Neural cell (in vitro differentiated cells): ENCODE results near the gene NPIPB4. TPM values are rescaled to one million over a fixed set of nuclear protein-coding genes. Genes with fewer than 3 reads are reported as not detected.
"Not testable (repeated sequence)": the region's sequence is repeated elsewhere in the genome, so short reads cannot be mapped to it uniquely, and the experiment has no call there.

ENCODE experiments used
- H2AFZ ChIP-seq: fragments of 200-600, 300-800 bp; sonication (generic), shearing (Covaris generic); 2 replicates; pipeline ENCODE4 v1.6.0; 2014; ENCODE audit warnings: low read depth, mild to moderate bottlenecking, antibody characterized with exemption, low read length, moderate library complexity
- H3F3A ChIP-seq: fragments of 200-600 bp; shearing (Covaris generic); 2 replicates; pipeline ENCODE4 v1.6.1; 2016; ENCODE audit warnings: mild to moderate bottlenecking, moderate library complexity, mixed read lengths, antibody characterized with exemption, low read length; ENCODE audit not compliant: insufficient read depth, poor library complexity, severe bottlenecking
- H3K27ac ChIP-seq: fragments of 200-600, 300-800 bp; sonication (generic), shearing (Covaris generic); 2 replicates; pipeline ENCODE4 v1.5.1; 2014; ENCODE audit warnings: mild to moderate bottlenecking, low read length, moderate library complexity
- H3K27me3 ChIP-seq: fragments of 300-800, 200-600 bp; sonication (generic), shearing (Covaris generic); 2 replicates; pipeline ENCODE4 v1.6.0; 2014; ENCODE audit warnings: mild to moderate bottlenecking, low read depth, low read length, moderate library complexity; ENCODE audit not compliant: insufficient read depth
- H3K36me3 ChIP-seq: fragments of 300-800, 200-600 bp; sonication (generic), shearing (Covaris generic); 2 replicates; pipeline ENCODE4 v1.5.1; 2014; ENCODE audit warnings: mild to moderate bottlenecking, antibody characterized with exemption, low read length, moderate library complexity; ENCODE audit not compliant: insufficient read depth
- H3K4me2 ChIP-seq: fragments of 300-800, 200-600 bp; sonication (generic), shearing (Covaris generic); 2 replicates; pipeline ENCODE4 v1.6.0; 2014; ENCODE audit warnings: mild to moderate bottlenecking, low read length
- H3K4me3 ChIP-seq: fragments of 300-800, 200-600 bp; sonication (generic), shearing (Covaris generic); 2 replicates; pipeline ENCODE4 v1.5.1; 2014; ENCODE audit warnings: mild to moderate bottlenecking, low read length, moderate library complexity
- H3K79me2 ChIP-seq: fragments of 200-600 bp; shearing (Covaris generic); replicated peaks from 2 replicates; pipeline ENCODE4 v1.6.0; 2014; ENCODE audit warnings: mild to moderate bottlenecking, low read length, moderate library complexity; ENCODE audit not compliant: insufficient read depth
- H3K9ac ChIP-seq: fragments of 300-800, 200-600 bp; sonication (generic), shearing (Covaris generic); 2 replicates; pipeline ENCODE4 v1.6.1; 2016; ENCODE audit warnings: mild to moderate bottlenecking, low read length, mixed read lengths
- H3K9me2 ChIP-seq: fragments of 200-600 bp; shearing (Covaris generic); 2 replicates; pipeline ENCODE4 v1.6.1; 2016; ENCODE audit warnings: mild to moderate bottlenecking, low read length, mixed read lengths; ENCODE audit not compliant: insufficient read depth
- H3K9me3 ChIP-seq: fragments of 200-600, 300-800 bp; sonication (generic), shearing (Covaris generic); 2 replicates; pipeline ENCODE4 v1.6.1; 2016; ENCODE audit warnings: mild to moderate bottlenecking, mixed run types, low read length, moderate library complexity, mixed read lengths
- H4K20me1 ChIP-seq: fragments of 200-600 bp; shearing (Covaris generic); 2 replicates; pipeline ENCODE4 v1.6.1; 2016; ENCODE audit warnings: mild to moderate bottlenecking, mixed run types; ENCODE audit not compliant: insufficient read depth
- SMC3 ChIP-seq: fragments of 450-650 bp; conservative IDR thresholded peaks from 2 replicates; pipeline ENCODE4 v1.6.1; 2014; ENCODE audit warnings: antibody characterized with exemption, mild to moderate bottlenecking, moderate library complexity; ENCODE audit not compliant: poor library complexity
- polyA plus RNA-seq: library from polyadenylated mRNA; depleted of rRNA; stranded (reverse); fragments of >200 nt; gene quantifications from 2 replicates; pipeline ENCODE4 v1.2.3, GENCODE V29; 2014
- TF ChIP-seq, protein P1 (sequence below): fragments of 450-650 bp; IDR thresholded peaks from 2 replicates; pipeline ENCODE4 v1.5.1; 2014; ENCODE audit warnings: antibody characterized with exemption, mild to moderate bottlenecking, moderate library complexity; ENCODE audit not compliant: poor library complexity, severe bottlenecking

The NPIPB4 gene
- polyA plus RNA-seq, 1 donor from 2014 or later, result 9.3 TPM

DNA sequence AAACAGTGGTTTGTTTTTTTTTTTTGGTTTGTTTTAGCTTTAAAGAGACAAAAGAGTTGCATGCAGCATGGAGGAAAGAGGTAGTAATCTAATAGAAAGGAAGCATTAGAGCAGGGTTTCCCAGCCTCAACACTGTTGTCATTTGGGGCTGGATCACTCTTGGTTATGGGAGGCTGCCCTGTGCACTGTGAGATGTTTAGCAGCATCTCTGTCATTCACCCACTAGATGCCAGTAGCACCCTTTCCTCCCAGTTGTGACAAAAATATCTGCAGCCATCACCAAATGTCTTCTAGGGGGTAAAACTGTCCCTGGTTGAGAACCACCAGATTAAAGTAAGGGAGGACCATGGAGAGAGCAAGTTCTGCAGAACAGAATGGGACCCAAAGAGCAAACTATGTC, 40.5 kb downstream of the NPIPB4 start:
- H4K20me1 ChIP-seq, H3K79me2 ChIP-seq, H3F3A ChIP-seq, H2AFZ ChIP-seq, H3K27me3 ChIP-seq, H3K4me3 ChIP-seq, H3K9me3 ChIP-seq, H3K36me3 ChIP-seq, H3K27ac ChIP-seq, H3K4me2 ChIP-seq, H3K9ac ChIP-seq, H3K9me2 ChIP-seq: not testable (repeated sequence)

DNA sequence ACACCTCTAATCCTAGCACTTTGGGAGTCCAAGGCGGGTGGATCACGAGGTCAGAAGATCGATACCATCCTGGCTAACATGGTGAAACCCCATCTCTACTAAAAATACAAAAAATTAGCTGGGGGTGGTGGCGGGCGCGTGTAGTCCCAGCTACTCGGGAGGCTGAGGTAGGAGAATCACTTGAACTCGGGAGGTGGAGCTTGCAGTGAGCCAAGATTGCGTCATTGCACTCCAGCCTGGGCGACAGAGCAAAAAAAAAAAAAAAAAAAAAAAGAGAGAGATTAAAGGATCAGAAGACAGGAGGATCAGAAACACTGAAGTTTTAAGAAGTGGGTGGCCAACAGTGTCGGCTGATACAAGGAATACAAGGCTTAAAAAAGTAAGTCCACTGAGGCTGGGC, 41.9 kb downstream of the NPIPB4 start:
- not testable (repeated sequence) for H3K4me3 ChIP-seq, H2AFZ ChIP-seq, H3K27me3 ChIP-seq, H3K9ac ChIP-seq, H3K9me3 ChIP-seq, H3K79me2 ChIP-seq, H3K4me2 ChIP-seq, H3K27ac ChIP-seq, H3F3A ChIP-seq, H3K9me2 ChIP-seq, H4K20me1 ChIP-seq, H3K36me3 ChIP-seq

DNA sequence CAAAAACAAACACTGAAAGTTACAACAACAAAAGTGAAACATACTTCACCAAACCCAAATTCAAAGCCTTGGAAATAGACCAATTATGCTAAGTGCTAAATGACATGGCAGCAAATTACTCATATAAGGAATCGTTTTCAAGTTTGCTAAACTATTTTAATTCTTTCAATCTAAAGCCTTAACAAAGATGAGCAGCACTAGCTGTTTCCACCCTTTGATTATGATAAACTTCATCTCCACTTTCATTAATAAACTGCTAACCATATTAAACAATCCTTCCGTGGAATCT, 55.2 kb downstream of the NPIPB4 start:
- not testable (repeated sequence) for H3K36me3 ChIP-seq, H3F3A ChIP-seq, H3K4me3 ChIP-seq, H3K4me2 ChIP-seq, H4K20me1 ChIP-seq, H2AFZ ChIP-seq, H3K79me2 ChIP-seq, H3K9me2 ChIP-seq, H3K27ac ChIP-seq, H3K9me3 ChIP-seq, H3K27me3 ChIP-seq, H3K9ac ChIP-seq

DNA sequence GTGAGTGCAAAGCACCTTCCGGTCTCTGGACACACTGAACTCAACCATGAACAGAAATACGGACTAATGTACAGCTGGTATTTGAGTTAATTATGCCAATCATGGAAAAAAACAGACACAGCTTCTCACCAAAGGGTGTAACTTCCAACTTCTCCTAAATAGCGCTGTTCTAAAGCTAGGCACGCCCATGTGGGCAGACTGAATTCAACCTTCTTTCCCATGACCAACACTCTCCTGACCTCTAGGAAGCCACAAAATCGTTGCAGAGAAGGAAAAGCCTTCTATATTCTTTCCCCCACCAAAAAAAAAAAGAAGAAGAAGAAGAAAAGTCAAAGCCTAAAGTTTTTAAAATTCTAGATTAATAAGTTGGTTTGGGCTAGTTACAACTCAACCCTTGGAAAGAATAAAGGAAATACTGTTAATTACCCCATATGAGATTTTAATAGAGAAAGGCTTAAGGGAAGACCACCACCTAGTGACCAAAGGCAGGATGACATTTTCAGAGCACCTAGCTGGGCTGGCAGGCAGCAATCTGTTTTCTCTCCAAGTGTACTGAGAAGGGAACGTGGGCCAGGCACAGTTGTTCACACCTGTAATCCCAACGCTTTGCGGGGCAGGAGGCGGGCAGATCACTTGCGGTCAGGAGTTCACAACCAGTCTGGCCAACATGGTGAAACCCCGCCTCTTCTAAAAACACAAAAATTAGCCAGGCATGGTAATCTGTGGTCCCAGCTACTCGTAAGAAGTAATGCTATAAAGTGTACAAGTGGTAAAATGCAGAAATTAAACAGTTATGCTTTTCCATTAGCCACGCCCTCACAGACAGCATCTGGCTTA, 55.8 kb downstream of the NPIPB4 start:
- H3K9me2 ChIP-seq, H3K36me3 ChIP-seq, H3K27me3 ChIP-seq, H4K20me1 ChIP-seq, H3K79me2 ChIP-seq, H3K27ac ChIP-seq, H3K9ac ChIP-seq, H3K9me3 ChIP-seq, H3F3A ChIP-seq, H3K4me2 ChIP-seq, H2AFZ ChIP-seq, H3K4me3 ChIP-seq: not testable (repeated sequence)
- TF ChIP-seq SMC3, result peak; percentile 34
- TF ChIP-seq, protein P1, sequence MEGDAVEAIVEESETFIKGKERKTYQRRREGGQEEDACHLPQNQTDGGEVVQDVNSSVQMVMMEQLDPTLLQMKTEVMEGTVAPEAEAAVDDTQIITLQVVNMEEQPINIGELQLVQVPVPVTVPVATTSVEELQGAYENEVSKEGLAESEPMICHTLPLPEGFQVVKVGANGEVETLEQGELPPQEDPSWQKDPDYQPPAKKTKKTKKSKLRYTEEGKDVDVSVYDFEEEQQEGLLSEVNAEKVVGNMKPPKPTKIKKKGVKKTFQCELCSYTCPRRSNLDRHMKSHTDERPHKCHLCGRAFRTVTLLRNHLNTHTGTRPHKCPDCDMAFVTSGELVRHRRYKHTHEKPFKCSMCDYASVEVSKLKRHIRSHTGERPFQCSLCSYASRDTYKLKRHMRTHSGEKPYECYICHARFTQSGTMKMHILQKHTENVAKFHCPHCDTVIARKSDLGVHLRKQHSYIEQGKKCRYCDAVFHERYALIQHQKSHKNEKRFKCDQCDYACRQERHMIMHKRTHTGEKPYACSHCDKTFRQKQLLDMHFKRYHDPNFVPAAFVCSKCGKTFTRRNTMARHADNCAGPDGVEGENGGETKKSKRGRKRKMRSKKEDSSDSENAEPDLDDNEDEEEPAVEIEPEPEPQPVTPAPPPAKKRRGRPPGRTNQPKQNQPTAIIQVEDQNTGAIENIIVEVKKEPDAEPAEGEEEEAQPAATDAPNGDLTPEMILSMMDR, result peak; percentile 55

DNA sequence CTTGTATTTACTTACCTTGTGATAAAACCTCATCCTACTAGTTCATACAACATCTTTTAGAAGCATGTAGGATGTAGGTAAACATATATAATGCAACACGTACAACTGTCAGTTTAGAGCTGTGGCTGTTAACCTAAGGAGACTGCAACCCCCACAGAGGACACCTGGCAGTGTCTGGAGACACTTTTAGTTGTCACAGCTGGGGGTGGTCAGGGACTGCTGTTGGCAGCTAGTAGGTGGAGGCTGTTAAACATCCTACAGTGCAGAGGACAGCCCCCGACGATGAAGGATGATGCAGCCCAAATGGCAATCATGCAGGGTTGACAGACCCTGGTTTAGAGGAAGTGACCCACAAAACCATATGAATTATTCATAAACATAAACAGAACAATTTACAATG, 59.0 kb downstream of the NPIPB4 start:
- H3K36me3 ChIP-seq, H3K9ac ChIP-seq, H3K9me3 ChIP-seq, H2AFZ ChIP-seq, H3F3A ChIP-seq, H3K4me3 ChIP-seq, H4K20me1 ChIP-seq, H3K4me2 ChIP-seq, H3K79me2 ChIP-seq, H3K9me2 ChIP-seq, H3K27ac ChIP-seq, H3K27me3 ChIP-seq: not testable (repeated sequence)

DNA sequence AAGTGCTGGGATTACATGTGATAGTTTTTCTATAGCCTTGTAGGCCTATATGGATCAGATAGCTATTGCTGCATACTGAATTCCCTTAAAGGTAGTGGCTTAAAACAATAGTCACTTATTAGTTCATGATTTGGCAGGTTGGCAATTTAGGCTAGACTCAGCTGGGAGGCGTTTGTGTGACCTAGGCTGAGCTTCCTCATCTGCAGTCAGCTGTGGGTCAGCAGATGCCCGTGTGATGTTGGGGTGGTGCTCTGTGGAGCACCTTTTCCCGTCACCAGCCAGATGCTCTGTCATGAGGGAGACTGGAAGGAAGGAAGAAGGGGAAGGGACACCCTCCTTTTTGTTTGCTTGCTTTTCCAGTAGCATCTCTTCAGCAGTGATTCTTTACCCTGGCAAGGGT, 64.2 kb downstream of the NPIPB4 start:
- not testable (repeated sequence) for H3K79me2 ChIP-seq, H3K9me2 ChIP-seq, H3K27ac ChIP-seq, H3K9ac ChIP-seq, H4K20me1 ChIP-seq, H3K4me3 ChIP-seq, H3K4me2 ChIP-seq, H3K9me3 ChIP-seq, H3F3A ChIP-seq, H3K27me3 ChIP-seq, H2AFZ ChIP-seq, H3K36me3 ChIP-seq

DNA sequence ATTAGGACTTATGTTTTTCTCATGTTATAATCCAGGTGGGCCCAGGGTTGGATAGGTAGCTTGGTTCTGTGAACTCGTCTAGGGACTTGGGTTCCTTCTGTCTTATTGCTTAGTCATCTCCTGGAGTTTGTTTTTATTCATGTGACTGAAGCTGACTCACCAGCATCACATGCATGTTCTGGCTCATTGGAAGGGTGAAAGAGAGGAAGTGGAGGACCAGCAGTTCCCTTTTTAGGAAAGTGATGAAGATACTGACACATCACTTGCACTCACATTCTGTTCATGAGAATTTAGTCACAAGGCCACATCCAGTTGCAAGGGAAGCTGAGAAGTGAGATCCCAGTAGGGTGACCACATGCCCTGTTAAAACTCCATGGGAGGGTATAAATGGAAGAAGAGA, 67.0 kb downstream of the NPIPB4 start:
- H3K27me3 ChIP-seq, H3F3A ChIP-seq, H3K79me2 ChIP-seq, H3K9me2 ChIP-seq, H3K36me3 ChIP-seq, H3K4me2 ChIP-seq, H3K4me3 ChIP-seq, H3K9me3 ChIP-seq, H3K9ac ChIP-seq, H2AFZ ChIP-seq, H3K27ac ChIP-seq, H4K20me1 ChIP-seq: not testable (repeated sequence)
